HEK293 (cell line): ENCODE measurements around the gene GOLGA6L26.
"Not testable (repeated sequence)": the region's sequence is repeated elsewhere in the genome, so short reads cannot be mapped to it uniquely, and the experiment has no call there.

Source experiments
- CTCF ChIP-seq: fragments of 450-650 bp; formaldehyde crosslinking; IDR thresholded peaks from 2 replicates; pipeline ENCODE4 v1.5.1; 2016; ENCODE audit warnings: missing biosample characterization, missing genetic modification characterization
- REPIN1 ChIP-seq: fragments of 450-650 bp; formaldehyde crosslinking; IDR thresholded peaks from 2 replicates; pipeline ENCODE4 v1.5.1; 2017; ENCODE audit warnings: missing biosample characterization, missing genetic modification characterization, low read depth
- ZNF121 ChIP-seq: fragments of 450-650 bp; formaldehyde crosslinking; IDR thresholded peaks from 2 replicates; pipeline ENCODE4 v1.5.1; 2016; ENCODE audit warnings: missing biosample characterization, missing genetic modification characterization
- ZNF785 ChIP-seq: fragments of 450-650 bp; formaldehyde crosslinking; IDR thresholded peaks from 2 replicates; pipeline ENCODE4 v1.5.1; 2016; ENCODE audit warnings: missing biosample characterization, missing genetic modification characterization

GRCh38 chr15:23364261-23364660 is 30.3 kb upstream of the GOLGA6L26 start:
- 0 out of 2 replicates have a peak, but pooled peaks have one; percentile 19 for TF ChIP-seq CTCF (tag by site-specific recombination)
- not testable (repeated sequence) for TF ChIP-seq ZNF121 (tag by site-specific recombination); REPIN1 (tag by site-specific recombination); ZNF785
